Hematopoietic multipotent progenitor cell treated with erythropoietin and hydrocortisone succinate and interleukin-3 and kit ligand, for 4 days (in vitro differentiated cells): ENCODE data around the gene CELSR2.
A peak's percentile ranks its signal among the peaks of the same experiment; 100 is the strongest.

Source experiments
- DNase-seq: peaks from one replicate; pipeline ENCODE4 v3.0.0-alpha.2; 2015

The CELSR2 gene

DNA sequence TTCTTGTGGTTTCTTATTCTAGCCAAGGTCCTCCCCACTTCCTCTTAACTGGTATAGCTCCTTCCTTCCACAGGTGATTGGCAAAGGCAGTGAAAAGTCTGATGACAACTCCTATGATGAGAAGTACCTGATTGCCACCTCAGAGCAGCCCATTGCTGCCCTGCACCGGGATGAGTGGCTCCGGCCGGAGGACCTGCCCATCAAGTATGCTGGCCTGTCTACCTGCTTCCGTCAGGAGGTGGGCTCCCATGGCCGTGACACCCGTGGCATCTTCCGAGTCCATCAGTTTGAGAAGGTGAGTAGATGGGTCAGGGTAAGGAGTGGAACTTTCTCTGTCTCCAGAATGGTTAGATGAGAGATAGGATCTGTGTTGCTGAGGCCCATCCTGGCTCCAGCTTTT is 14.2 kb upstream of the CELSR2 start:
- no peak for DNase-seq

DNA sequence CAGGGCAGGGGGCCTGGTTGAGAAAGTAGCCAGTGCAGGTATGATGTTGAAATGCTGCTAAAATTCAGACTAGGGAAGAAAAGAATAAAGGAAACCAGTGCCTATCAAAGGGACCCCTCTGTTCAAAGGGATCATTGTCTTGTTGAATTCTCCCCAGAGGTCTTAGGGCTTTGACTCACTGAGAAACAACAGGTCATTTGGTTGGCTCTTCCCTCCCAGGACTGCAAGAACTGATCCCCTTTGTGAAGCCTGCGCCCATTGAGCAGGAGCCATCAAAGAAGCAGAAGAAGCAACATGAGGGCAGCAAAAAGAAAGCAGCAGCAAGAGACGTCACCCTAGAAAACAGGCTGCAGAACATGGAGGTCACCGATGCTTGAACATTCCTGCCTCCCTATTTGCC is 11.8 kb upstream of the CELSR2 start:
- no peak for DNase-seq

DNA sequence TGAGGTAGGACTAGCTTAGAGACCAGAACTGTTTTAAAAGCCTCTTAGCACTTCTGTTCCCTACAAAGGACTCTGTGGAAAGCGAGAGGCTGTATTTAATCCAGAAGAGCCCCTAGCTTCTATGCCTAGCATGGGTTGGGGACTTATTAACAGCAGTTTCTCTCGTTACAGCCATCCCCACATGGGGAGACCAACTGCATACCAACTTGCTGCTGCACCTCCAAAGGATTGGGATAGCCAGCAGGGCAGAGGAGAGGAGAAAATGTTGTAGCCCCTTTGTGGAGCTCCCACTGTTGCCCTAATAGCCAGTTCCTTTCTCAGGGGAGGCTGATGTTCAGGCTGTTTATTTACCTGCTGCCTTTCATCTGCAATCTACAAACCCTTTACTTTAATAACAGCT is 11.0 kb upstream of the CELSR2 start:
- DNase-seq: no peak

DNA sequence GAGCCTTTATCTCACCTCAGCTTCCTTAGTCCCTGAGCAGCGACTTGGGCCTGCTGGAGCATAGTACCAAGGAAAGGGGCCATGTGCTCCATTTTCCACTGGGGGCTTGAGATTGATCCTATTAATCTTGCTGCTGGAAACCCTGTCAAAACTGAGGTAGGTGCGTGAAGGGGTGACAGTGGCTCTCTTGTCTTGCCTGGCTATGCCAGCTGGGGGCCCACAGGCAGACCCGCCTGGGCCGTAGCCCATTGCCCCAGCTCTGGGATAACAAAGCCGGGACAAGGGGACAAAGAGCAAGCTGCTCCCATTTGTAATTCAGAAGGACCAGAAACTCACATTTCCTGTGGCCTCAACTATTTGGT is 10.3 kb upstream of the CELSR2 start:
- no peak for DNase-seq

DNA sequence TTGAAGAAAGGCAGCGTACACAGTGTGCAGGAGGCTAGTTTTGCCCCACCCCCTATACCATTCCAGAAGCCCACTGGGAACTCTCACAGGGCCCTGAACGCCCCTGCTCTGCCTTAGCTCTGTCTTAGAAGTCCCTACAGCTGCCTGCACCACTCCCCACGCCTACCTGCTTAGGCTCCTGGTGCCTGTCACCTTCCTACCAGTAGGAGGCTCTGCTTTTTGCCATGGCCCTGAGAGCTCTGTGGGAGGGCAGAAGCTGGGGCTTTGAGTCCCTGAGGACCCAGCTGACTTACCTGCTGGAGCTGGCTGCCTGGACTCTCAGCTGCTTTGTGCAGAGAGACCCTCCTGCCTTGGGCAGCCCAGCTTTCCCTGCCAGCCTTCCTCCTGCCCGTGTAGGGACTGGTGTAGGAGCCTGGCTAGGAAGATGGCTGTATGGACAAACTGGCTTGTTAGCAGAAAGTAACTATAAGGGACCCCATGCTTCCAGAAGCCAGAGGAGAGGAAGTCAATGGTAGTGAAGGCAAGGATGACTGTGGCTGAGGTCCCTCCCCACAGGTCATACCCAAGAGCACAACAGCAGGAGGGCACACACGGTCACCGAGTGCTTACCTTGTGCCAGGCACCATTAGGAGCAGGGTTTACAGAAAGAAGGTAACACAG is 9.8 kb upstream of the CELSR2 start:
- DNase-seq: peak; percentile 63

DNA sequence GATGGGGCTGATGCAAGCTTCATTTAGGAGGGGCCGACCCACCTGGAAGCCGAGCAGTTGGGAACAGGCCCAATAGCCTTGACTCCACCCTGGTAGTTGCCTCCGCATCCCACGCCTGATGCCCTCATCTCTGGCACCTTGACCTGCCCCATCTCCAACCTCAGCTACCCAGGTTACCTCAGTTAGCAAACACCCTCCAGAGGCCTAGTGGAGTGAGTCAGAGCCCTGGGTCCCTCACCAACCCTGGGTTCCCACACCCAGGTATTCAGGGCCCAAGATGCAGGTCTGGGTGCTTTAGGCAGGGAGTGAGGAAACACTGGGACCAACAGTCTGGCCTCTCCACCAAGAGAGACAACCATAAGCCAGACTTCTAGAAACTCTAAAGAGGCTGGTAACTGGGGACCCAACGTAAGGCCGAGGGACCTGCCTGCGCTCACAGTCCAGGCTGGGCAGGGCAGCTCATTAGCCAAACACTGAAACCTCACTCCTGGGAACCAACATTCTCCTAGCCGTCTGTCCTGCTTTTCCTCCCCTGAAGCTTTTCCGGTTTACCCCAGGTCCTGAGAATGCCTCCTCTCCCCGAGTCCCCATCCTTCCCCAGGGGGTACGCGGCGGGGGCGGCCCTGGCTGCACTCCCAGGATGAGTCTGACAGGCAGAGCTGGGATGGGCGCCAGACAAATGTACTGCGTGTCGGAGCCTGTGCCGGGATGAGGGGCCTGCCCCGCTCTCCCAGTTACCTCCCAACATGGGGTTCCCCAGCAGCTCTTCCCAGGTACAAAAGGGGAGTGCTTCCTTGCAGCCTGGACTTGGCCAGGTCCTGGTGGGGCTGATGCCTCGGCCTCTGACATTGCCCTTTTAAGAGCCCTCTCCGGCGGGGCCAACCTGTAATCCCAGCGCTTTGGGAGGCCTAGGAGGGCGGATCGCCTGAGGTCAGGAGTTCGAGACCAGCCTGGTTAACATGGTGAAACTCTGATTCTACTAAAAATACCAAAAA is 8.9 kb upstream of the CELSR2 start:
- DNase-seq: peak; percentile 47

DNA sequence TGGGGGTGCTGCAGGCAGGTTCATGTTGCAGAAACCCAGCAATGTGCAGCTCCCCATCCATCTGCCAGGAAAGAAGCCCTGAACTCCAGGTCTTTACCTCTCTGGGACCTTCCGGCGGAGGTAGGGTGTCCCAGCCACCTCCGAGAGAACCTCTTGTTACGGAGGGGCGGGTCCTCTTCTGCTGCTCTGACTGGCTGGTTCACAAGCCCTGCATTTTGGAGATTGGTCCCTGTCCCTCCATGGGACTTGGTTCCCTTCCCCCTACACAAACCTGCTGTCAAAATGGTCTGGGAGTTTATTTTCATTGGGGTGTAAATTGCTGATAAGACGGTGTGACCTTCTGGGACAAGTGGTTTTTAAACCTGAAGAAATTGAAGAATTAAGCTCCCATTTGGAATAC is 8.0 kb upstream of the CELSR2 start:
- DNase-seq: no peak

DNA sequence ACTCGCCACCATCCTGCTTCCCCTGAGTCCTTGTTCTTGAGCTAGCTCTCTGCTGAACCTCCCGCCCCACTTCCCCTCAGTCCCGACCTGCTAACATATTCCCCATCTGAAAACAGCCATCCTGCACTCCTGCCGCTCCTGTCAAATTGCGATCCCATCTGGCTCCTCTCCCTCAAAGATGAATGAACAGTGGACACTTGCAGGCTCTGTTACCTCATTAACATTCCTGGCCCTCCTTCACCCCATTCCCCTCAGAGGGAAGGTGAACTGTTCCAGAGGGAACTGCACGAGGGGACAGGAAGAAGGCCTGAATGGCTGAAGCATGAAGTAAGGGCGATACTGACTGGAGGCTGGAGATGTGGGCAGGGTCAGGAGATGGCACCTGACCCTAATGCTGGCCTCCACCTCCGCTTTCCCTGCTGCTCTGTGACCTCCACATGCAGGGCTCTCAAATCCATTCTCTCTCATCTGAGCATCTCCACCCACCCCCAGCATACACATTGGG is 7.4 kb upstream of the CELSR2 start:
- no peak for DNase-seq

DNA sequence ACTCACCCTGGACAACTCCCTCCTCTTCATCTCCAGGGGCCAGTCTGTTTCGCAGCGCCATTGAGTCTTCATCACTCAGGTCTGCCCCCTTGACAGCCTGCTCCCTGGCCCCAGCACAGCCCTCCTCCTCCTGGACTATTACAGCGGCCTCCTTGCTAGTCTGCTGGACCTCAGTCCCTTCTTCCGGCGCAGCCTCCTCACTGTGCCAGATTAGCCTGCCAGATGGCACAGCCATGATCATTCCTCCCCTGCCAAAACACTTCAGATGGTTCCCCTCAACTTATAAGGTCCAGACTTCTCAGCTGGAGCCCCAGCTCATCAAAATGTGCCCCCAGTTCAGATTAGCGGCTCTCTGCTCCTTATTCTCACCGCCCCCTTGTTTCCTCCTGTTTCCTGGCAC is 7.0 kb upstream of the CELSR2 start:
- no peak for DNase-seq

DNA sequence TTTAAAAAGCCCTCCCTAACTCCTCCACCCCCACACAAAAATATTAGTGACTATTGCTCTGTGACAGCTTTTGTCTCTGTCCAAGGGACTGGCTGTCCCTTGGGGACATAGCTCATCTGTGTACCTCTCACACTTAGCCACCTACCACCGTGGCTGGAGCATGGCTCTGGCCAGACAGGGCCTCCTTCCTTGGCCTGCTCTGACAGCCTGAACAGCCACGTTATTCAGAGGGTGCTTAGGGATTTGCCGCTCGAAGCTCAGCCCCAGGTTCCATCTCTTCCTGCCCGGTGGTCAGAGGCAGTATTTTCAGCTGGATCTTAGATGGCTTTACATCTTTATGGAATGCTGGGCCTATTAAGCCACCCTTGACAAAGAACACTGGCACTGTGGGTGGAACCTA is 6.1 kb upstream of the CELSR2 start:
- no peak for DNase-seq

DNA sequence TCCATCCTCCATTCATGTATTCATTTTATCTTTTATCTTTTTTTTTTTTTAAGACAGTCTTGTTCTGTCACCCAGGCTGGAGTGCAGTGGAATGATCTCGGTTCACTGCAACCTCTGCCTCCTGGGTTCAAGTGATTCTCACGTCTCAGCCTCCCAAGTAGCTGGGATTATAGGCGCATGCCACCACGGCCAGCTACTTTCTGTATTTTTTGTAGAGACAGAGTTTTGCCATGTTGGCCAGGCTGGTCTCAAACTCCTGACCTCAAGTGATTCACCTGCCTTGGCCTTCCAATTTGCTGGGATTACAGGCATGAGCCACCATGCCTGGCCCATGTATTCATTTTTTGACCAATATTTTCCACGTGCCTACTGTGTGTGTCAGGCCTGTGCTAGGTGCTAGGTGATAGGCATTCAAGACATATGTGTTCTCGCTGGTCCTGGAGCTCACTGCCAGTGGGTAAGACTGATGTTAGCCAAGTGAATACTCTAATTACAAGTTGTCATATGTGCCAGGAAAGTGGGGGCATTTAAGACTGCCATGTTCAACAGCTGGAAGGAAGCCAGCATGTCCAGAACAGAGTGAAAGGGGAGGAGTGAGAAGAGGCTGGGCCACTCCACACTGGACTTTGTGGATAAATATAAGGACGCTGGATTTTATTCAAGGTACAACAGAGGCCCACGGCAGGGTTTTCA is 5.3 kb upstream of the CELSR2 start:
- DNase-seq: no peak

DNA sequence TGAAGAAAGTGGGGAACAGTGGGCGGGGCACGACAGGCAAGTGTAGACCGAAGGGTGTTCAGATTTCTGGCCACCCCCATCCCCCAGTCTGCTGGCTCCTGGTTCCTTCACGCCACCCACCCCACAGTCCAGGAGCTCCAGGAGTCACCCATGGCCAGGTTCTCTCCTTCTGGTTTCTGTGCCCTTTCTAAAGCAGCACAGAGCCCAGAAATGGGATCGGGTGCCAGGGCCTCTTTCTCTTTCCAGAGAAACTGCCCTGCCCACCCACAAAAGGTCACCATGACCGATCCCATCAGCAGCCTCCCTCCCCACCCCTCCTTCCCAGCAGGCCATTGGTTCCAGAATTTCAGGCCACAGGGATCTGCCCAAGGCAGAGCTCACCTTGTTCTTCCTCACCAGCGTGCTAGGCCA is 3.2 kb upstream of the CELSR2 start:
- no peak for DNase-seq

DNA sequence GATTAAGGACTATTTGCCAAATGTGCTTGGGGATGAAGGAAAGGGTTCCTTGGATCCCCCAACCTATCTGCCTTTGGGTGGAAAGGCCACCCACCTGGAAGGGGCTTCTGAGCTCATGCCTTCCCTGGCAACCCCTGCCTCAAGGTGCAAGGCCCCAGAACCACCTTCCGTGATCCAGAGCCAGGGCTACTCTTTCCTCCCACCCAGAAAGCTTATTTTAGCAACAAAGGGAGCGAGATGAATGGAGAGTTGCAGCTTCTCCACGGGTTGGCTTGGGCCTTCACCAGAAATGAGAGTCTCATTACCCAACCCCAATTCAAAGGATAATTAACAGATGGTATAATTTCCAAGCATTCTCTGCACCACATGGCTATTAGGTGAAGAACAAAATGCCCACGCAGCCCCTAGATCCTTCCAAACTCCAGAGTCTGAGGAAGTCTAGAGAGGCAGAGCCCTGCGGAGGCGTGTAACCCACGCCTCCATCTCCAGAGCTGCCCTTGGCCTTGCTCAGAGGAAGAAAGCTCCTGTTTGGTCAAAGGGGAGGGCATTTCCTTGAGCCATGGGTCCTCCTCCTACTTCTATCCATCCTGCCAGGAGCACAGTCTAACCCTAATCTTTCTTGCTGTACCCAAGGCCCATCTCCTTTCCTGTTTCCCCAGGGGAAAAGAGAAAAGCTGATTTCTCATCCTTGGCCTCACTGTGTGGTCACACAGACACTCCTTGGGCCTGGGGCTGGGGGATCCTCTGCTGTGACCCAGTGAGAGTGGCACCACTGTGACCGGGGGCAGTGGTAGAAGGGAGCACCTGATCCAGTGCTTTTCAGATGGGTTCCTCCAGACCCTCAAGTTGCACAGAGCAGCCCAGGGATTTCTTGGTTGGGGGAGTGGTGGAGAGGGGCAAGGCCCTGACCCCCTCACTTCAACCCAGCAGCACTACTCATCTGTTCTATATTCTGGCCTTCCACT is 1.7 kb upstream of the CELSR2 start:
- no peak for DNase-seq

DNA sequence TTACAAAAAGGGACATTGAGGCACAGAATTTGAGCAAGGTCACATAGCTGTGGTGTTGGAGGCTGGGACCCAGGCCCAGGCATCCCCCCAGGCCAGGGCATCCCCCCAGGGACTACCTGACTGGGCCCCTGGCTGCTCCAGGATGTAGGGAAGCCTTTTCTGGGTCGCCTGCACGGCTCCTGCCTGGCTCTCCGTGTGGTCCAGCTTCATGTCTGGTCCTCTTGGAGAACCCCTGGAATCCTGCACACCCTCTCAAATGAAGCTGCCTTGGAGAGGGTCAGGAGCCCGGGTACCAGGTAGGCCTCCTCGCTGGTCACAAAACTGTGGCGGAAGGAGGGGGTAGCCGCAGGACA is 919 bp upstream of the CELSR2 start:
- DNase-seq: no peak

DNA sequence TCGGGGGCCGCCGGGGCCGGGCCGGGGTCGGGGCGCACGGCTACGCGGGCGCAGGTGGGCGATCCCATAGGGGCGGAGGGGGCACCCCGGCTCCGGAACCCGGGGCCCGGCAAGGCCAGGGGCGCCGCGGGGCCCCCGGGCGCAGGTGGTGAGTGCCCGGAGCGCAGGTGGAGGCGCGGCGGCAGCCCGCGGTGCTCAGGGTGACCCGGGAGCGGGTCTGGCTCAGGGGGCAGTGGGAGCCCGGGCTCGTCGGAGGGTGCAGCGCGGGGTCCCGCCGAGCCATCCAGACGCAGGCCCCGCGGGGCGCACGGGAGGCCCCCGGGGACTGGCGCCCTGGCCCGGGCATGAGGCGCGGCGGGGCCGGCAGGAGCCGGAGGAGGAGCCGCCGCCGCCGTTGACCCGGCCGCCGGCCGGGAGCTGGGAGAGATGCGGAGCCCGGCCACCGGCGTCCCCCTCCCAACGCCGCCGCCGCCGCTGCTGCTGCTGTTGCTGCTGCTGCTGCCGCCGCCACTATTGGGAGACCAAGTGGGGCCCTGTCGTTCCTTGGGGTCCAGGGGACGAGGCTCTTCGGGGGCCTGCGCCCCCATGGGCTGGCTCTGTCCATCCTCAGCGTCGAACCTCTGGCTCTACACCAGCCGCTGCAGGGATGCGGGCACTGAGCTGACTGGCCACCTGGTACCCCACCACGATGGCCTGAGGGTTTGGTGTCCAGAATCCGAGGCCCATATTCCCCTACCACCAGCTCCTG is 489 bp downstream of the CELSR2 start:
- no peak for DNase-seq

DNA sequence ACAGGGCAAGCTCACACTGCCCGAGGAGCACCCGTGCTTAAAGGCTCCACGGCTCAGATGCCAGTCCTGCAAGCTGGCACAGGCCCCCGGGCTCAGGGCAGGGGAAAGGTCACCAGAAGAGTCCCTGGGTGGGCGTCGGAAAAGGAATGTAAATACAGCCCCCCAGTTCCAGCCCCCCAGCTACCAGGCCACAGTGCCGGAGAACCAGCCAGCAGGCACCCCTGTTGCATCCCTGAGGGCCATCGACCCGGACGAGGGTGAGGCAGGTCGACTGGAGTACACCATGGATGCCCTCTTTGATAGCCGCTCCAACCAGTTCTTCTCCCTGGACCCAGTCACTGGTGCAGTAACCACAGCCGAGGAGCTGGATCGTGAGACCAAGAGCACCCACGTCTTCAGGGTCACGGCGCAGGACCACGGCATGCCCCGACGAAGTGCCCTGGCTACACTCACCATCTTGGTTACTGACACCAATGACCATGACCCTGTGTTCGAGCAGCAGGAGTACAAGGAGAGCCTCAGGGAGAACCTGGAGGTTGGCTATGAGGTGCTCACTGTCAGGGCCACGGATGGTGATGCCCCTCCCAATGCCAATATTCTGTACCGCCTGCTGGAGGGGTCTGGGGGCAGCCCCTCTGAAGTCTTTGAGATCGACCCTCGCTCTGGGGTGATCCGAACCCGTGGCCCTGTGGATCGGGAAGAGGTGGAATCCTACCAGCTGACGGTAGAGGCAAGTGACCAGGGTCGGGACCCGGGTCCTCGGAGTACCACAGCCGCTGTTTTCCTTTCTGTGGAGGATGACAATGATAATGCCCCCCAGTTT is 1.3 kb downstream of the CELSR2 start:
- DNase-seq: no peak

DNA sequence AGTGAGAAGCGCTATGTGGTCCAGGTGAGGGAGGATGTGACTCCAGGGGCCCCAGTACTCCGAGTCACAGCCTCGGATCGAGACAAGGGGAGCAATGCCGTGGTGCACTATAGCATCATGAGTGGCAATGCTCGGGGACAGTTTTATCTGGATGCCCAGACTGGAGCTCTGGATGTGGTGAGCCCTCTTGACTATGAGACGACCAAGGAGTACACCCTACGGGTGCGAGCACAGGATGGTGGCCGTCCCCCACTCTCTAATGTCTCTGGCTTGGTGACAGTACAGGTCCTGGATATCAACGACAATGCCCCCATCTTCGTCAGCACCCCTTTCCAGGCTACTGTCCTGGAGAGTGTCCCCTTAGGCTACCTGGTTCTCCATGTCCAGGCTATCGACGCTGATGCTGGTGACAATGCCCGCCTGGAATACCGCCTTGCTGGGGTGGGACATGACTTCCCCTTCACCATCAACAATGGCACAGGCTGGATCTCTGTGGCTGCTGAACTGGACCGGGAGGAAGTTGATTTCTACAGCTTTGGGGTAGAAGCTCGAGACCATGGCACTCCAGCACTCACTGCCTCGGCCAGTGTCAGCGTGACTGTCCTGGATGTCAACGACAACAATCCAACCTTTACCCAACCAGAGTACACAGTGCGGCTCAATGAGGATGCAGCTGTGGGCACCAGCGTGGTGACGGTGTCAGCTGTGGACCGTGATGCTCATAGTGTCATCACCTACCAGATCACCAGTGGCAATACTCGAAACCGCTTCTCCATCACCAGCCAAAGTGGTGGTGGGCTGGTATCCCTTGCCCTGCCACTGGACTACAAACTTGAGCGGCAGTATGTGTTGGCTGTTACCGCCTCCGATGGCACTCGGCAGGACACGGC is 2.2 kb downstream of the CELSR2 start:
- no peak for DNase-seq

DNA sequence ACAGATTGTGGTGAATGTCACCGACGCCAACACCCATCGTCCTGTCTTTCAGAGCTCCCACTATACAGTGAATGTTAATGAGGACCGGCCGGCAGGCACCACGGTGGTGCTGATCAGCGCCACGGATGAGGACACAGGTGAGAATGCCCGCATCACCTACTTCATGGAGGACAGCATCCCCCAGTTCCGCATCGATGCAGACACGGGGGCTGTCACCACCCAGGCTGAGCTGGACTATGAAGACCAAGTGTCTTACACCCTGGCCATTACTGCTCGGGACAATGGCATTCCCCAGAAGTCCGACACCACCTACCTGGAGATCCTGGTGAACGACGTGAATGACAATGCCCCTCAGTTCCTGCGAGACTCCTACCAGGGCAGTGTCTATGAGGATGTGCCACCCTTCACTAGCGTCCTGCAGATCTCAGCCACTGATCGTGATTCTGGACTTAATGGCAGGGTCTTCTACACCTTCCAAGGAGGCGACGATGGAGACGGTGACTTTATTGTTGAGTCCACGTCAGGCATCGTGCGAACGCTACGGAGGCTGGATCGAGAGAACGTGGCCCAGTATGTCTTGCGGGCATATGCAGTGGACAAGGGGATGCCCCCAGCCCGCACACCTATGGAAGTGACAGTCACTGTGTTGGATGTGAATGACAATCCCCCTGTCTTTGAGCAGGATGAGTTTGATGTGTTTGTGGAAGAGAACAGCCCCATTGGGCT is 3.0 kb downstream of the CELSR2 start:
- no peak for DNase-seq
